K562 (cell line): ENCODE measurements around the gene HIKESHI.

Experiments
- ESRRA ChIP-seq: fragments of 450-650 bp; IDR thresholded peaks from 2 replicates; pipeline ENCODE4 v1.6.1; 2014; ENCODE audit warnings: low read depth, mild to moderate bottlenecking, moderate library complexity, borderline replicate concordance
- GABPA ChIP-seq: fragments of 200-800 bp; sonication (Bioruptor generic); conservative IDR thresholded peaks from 2 replicates; pipeline ENCODE4 v1.6.1; 2016; ENCODE audit warnings: low read depth, missing genetic modification characterization, missing compliant biosample characterization
- JUN ChIP-seq, 2 experiments: sonication (generic) in 1 of 2; formaldehyde crosslinking in 1 of 2; IDR thresholded peaks; 2 replicates each; pipeline versions ENCODE4 v1.6.1 to v1.8.0; 2012 to 2022; ENCODE audit warnings: borderline replicate concordance in 2 of 2, mild to moderate bottlenecking in 2 of 2, improper control_type of control experiment in 1 of 2, low read depth in 1 of 2, low read length in 1 of 2, missing genetic modification reagents in 1 of 2
- NCOR1 ChIP-seq: fragments of 450-650 bp; IDR thresholded peaks from 2 replicates; pipeline ENCODE4 v1.6.1; 2016; ENCODE audit warnings: mild to moderate bottlenecking, moderate library complexity
- POLR2H ChIP-seq: IDR thresholded peaks from 2 replicates; pipeline ENCODE4 v1.6.1; 2016; ENCODE audit warnings: missing genetic modification characterization, low read depth, mild to moderate bottlenecking, control low read depth, missing compliant biosample characterization, moderate library complexity
- ZZZ3 ChIP-seq: fragments of 450-650 bp; IDR thresholded peaks from 2 replicates; pipeline ENCODE4 v1.6.1; 2016; ENCODE audit warnings: antibody characterized with exemption, mild to moderate bottlenecking, moderate library complexity

DNA sequence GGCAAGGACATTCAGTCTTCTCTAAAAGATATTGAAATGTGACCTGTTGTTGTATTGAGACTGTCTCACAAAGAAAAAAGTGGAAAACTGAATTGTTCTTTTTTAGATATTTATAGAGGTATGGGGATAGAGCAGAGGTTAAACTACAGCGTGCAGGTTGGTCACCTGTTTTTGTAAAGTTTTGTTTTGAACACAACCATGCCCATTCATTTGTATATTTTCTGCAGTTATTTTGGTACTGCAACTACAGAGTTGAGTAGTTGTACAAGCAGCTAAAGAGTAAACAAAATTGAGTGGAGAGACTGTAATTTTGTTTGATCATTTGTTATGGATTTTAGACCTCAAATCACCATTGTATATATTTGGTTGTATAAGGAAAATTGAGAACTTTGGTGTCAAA is 46.1 kb upstream of the HIKESHI start:
- TF ChIP-seq JUN (IDR thresholded peaks at IDR 0.05; ENCODE audit: borderline replicate concordance, low read depth, low read length) = no peak
- TF ChIP-seq JUN (CRISPR knock-in tag; IDR thresholded peaks at IDR 0.05; ENCODE audit: borderline replicate concordance) = no peak
- TF ChIP-seq POLR2H (tag) = no peak
- TF ChIP-seq ESRRA = no peak
- no peak for TF ChIP-seq GABPA (tag)
- no peak for TF ChIP-seq NCOR1
- TF ChIP-seq ZZZ3 = no peak
